Duodenal mucosa (tissue), 2 donors: ENCODE results near the gene CEACAM1.
"Not testable (repeated sequence)": the region's sequence is repeated elsewhere in the genome, so short reads cannot be mapped to it uniquely, and the experiment has no call there.

ENCODE experiments used
- H3K27ac ChIP-seq: one replicate; pipeline ENCODE4 v1.7.0; 2013; ENCODE audit warnings: low read depth, low read length
- H3K27me3 ChIP-seq, 2 donors: one replicate each; pipeline ENCODE4 v1.7.0; 2013; ENCODE audit warnings: low read length in 2 of 2, control low read depth in 1 of 2; ENCODE audit not compliant: insufficient read depth in 2 of 2, control insufficient read depth in 1 of 2
- H3K36me3 ChIP-seq, 2 donors: one replicate each; pipeline ENCODE4 v1.7.0; 2013; ENCODE audit warnings: low read length in 2 of 2, control low read depth in 1 of 2; ENCODE audit not compliant: insufficient read depth in 2 of 2, control insufficient read depth in 1 of 2
- H3K4me1 ChIP-seq, 2 donors: one replicate each; pipeline ENCODE4 v1.7.0; 2013; ENCODE audit warnings: low read length in 2 of 2, control low read depth in 1 of 2; ENCODE audit not compliant: insufficient read depth in 2 of 2, control insufficient read depth in 1 of 2
- H3K4me3 ChIP-seq, 2 donors: one replicate each; pipeline ENCODE4 v1.7.0; 2013; ENCODE audit warnings: low read length in 2 of 2, low read depth in 1 of 2
- H3K9ac ChIP-seq, 2 donors: one replicate each; pipeline ENCODE4 v1.7.0; 2013; ENCODE audit warnings: low read length in 2 of 2, low read depth in 1 of 2
- H3K9me3 ChIP-seq, 2 donors: one replicate each; pipeline ENCODE4 v1.7.0; 2013; ENCODE audit warnings: low read length in 2 of 2, control low read depth in 1 of 2; ENCODE audit not compliant: control insufficient read depth in 1 of 2

Gene CEACAM1

DNA sequence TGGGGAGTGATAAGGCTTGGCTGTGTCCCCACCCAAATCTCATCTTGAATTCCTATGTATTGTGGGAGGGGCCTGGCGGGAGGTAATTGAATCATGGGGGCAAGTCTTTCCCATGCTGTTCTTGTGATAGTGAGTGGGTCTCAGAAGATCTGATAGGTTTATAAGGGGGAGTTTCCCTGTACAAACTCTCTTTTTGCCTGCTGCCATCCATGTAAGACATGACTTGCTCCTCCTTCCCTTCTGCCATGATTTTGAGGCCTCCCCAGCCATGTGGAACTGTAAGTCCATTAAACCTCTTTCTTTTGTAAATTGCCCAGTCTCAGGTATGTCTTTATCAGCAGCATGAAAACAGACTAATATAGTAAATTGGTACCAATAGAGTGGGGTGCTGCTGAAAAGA, 20.8 kb upstream of the CEACAM1 start:
- not testable (repeated sequence) for H3K27me3 ChIP-seq, H3K27ac ChIP-seq, H3K9me3 ChIP-seq, H3K36me3 ChIP-seq, H3K9ac ChIP-seq, H3K4me3 ChIP-seq, H3K4me1 ChIP-seq

DNA sequence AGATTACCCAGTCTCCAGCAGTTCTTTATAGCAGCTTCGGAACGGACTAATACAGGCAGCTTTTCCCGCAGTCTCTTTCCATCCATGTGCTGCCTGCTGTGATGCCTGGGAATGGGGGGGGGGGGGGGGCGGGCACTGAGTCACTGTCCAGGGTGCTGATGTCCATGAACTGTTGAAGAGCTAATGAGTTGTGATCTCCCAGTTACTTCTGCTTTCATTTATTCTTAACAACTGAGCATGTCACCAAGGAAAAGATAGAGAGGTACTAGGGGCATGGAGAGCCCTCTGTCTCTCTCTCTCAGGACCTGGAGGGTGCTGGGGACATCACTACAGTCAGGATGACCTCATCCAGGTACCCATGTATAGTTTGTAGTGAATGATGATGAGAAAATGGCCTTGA, 20.3 kb upstream of the CEACAM1 start:
- H3K9ac ChIP-seq: no peak overlapping the region
- H3K4me3 ChIP-seq: no peak overlapping the region

DNA sequence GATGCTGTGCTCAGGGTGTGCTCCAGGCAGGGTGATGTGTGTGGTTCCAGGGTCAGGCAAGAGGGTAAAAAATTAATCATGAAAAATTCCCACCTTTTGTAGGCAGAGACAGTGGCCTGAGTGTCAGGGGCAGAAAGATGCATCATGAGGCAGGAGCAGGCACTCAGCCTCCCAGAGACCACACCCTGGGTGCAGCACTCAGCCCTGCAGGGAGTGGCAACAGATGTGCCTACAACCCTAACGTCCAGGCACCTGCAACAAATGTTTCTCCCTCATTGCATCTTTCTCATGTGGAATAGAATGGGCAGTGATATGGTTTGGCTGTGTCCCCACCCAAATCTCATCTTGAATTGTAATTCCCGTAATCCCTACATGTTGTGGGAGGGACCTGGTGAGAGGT, 19.6 kb upstream of the CEACAM1 start:
- no peak overlapping the region for H3K4me3 ChIP-seq
- no peaks in the 10 kb centered on the region for H3K36me3 ChIP-seq
- no peaks in the 10 kb centered on the region for H3K4me1 ChIP-seq
- no peak overlapping the region for H3K9ac ChIP-seq
- no peak overlapping the region for H3K27ac ChIP-seq
- H3K27me3 ChIP-seq: peaks cover 1 to 2% of the 10 kb centered on the region in 2 donors
- no peaks in the 10 kb centered on the region for H3K9me3 ChIP-seq

More for the DNA sequence above, 20.3 kb upstream of the CEACAM1 start:
- H3K27me3 ChIP-seq: no peaks in the 10 kb centered on the region
- no peaks in the 10 kb centered on the region for H3K4me1 ChIP-seq
- H3K36me3 ChIP-seq: no peaks in the 10 kb centered on the region
- no peak overlapping the region for H3K27ac ChIP-seq
- no peaks in the 10 kb centered on the region for H3K9me3 ChIP-seq

DNA sequence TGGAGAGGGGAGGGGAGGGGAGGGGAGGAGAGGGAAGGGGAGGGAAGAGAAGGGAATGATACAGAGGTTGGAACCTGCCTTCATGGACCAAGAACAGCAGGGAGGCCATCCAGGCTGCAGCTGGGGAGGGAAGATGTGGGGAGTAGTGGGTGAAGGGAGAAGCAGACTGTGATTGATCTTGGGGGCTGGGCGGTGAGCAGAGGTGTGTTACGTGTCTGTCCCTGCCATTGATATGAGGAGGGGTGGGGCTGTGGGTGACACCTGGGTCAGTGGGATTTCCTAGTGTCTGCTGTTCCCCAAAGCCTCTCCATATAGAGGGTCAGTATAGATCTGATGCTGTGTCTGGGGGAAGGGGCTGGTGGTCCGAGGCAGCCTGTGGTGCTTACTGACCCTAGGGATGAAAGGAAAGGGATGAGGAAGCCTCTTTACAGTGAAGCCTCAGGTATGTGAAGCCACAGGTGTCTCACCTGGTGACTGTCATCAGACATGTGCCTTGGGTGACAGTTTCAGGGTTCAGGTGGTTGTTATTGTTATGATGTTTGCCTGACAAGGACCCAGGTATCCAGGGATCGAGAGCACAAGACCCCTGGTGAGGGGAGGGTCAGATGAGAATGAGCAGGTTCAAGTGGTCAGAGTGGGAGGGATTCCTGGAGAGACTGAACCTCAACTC, 18.7 kb upstream of the CEACAM1 start:
- no peak overlapping the region for H3K4me3 ChIP-seq
- H3K9me3 ChIP-seq: no peaks in the 10 kb centered on the region
- H3K27me3 ChIP-seq: peaks cover 3 to 6% of the 10 kb centered on the region in 2 donors
- no peaks in the 10 kb centered on the region for H3K4me1 ChIP-seq
- no peak overlapping the region for H3K9ac ChIP-seq
- H3K27ac ChIP-seq: no peak overlapping the region
- no peaks in the 10 kb centered on the region for H3K36me3 ChIP-seq

DNA sequence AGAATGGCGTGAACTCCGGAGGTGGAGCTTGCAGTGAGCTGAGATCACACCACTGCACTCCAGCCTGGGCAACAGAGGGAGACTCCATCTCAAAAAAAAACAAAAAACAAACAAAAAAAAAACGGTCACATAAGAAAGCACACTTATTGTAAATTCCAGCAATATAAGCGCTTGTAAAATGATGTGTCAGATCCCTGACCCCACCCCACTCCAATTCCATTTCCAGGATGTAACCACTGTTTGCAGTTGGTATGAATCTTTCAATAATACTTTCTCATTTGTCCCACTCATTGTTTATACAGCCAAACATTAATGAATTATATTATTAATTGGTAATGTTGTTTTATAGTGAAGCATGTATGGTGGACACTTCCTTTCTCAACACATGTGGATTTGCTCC, 15.9 kb upstream of the CEACAM1 start:
- Histone ChIP-seq H3K4me1 (no peaks in the 10 kb centered on the region), H3K36me3 (no peaks in the 10 kb centered on the region), H3K4me3 (no peak overlapping the region), H3K9ac (no peak overlapping the region), H3K9me3 (no peaks in the 10 kb centered on the region), H3K27ac (no peak overlapping the region), H3K27me3 (peaks cover 3 to 6% of the 10 kb centered on the region in 2 donors)

DNA sequence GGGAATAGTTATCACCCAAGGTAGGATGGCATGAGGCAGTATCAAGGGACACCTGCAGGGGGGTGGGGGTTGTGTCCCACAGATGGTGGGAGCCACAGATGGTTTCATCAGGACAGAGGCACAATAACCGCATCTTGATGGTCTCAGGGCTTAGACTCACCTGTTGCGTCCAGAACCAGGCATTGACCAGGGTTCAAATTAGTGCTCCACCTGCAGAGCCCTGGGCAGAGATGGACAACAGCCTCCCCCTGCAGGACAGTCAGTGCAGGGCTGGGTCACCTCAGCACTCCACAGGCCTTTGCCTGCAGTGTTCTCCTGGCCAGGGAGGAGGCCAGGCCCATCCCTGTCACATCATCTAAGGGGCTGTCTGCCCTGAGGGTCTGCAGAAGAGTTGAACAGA, 14.5 kb upstream of the CEACAM1 start:
- peaks cover 3 to 6% of the 10 kb centered on the region in 2 donors for H3K27me3 ChIP-seq
- H3K9ac ChIP-seq: no peak overlapping the region
- H3K9me3 ChIP-seq: no peaks in the 10 kb centered on the region
- no peaks in the 10 kb centered on the region for H3K36me3 ChIP-seq
- H3K4me1 ChIP-seq: no peaks in the 10 kb centered on the region
- no peak overlapping the region for H3K4me3 ChIP-seq
- no peak overlapping the region for H3K27ac ChIP-seq

DNA sequence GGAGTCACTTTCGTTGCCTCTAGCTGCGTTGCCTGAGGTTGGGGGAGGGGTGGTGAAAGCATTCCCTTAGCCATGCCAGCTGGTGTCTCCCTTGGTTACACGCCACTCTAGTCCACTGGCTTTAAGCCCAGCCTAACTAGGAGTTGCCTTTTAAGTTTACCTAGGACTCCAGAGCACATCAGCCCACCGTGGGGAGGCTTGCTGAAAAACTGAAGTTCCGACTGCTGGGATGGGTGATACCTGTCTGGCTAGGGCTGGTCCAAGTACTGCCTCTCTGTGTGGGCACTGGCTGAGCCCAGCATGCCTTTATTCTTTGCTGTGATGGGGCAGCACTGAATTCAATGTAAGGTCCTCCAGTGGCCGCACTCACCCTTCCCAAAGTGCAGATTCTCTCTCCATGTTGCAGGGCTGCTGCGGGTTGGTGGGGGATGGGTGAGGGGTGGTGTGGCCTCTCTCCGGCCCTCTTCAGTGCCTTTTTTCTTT, 11.8 kb upstream of the CEACAM1 start:
- Histone ChIP-seq H3K4me1 (no peaks in the 10 kb centered on the region), H3K4me3 (no peak overlapping the region), H3K27ac (no peak overlapping the region), H3K36me3 (no peaks in the 10 kb centered on the region), H3K9ac (no peak overlapping the region), H3K27me3 (peaks cover 3 to 6% of the 10 kb centered on the region in 2 donors), H3K9me3 (no peaks in the 10 kb centered on the region)

DNA sequence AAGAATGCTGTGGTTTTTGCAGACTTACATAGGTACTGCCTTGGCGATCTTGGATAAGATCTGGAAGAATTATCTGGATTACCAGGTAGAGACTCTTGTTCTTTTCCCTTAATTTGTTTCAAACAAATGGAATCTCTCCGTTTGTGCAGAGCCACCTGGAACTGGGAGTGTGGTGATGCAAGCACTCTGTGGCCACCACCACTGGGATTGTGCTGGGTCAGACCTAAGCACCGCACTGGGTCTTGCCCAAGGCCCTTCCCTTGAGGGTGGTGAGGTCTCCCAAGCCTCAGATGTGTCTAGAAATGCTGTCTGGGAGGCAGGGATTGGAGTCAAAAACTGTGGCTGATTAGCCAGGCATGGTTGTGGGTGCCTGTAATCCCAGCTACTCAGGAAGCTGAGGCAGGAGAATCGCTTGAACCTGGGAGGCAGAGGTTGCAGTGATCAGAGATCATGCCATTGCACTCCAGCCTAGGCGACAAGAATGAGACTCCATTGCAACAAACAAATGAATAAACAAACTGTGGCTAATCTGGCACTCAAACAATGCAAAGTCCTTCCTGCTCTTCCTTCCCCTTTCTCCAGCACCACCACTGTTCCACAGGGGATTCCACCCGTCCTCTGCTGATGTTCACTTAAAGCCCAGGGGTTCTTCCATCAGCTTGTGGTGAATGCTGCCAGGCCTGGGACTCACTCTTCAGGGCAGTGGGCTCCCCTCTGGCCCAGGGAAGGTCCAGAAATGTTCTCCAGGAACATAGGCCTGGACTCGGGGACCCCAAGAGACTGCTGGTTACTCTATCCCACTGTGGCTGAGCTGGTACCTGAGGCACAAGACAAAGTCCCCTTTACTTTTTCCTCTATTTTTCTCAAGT, 10.8 kb upstream of the CEACAM1 start:
- Histone ChIP-seq H3K9ac (no peak overlapping the region), H3K4me3 (no peak overlapping the region), H3K36me3 (no peaks in the 10 kb centered on the region), H3K27ac (no peak overlapping the region), H3K4me1 (no peaks in the 10 kb centered on the region), H3K9me3 (no peaks in the 10 kb centered on the region), H3K27me3 (peaks cover 3 to 6% of the 10 kb centered on the region in 2 donors)

DNA sequence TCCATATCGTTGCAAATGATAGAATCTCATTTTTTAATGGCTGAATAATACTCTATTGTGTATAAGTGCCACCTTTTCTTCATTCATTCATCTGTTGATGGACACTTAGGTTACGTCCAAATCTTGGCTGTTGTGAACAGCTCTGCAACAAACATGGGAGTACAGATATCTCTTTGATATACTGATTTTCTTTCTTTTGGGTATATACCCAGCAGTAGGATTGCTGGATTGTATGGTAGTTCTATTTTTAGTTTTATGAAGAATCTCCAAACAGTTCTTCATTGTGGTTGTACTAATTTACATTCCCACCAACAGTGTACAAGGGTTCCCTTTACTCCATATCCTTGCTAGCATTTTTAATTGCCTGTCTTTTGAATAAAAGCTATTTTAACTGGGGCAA, 7.0 kb upstream of the CEACAM1 start:
- not testable (repeated sequence) for H3K9me3 ChIP-seq, H3K4me1 ChIP-seq, H3K9ac ChIP-seq, H3K36me3 ChIP-seq, H3K27me3 ChIP-seq, H3K27ac ChIP-seq, H3K4me3 ChIP-seq

DNA sequence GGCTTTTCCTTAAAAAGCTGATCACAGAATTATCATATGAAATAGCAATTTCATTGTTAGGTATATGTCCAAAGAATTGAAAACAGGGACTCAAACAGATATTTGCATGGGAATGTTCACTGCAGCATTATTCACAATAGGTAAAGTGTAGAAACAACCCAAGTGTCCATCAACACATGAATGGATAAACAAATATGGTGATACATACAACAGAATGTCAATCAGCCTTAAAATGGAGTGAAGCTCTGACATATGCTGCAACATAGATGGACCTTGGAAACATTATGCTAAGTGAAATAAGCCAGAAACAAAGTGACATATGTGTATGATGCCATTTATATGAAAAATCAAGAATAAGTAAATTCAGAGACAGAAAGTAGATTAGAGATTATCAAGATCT, 6.1 kb upstream of the CEACAM1 start:
- Histone ChIP-seq H3K27ac (no peak overlapping the region), H3K4me1 (no peaks in the 10 kb centered on the region), H3K4me3 (no peak overlapping the region), H3K27me3 (no peaks in the 10 kb centered on the region), H3K9me3 (no peaks in the 10 kb centered on the region), H3K9ac (no peak overlapping the region), H3K36me3 (no peaks in the 10 kb centered on the region)
